Upper lobe of left lung (tissue), 6 donors: Measurements from ENCODE around the gene FAM180A. TPM values are rescaled to one million over a fixed set of nuclear protein-coding genes. Genes with fewer than 3 reads are reported as not detected.

Source experiments
- ATAC-seq, 2 donors: fragments of 200-7000 bp; cut with Tn5 transposase; one replicate each; pipeline ENCODE4 v1.9.1; 2022; ENCODE audit warnings: mild to moderate bottlenecking in 2 of 2, moderate library complexity in 2 of 2; ENCODE audit not compliant: low FRiP score in 2 of 2
- DNase-seq, 2 donors: peaks; one replicate each; pipeline ENCODE4 v3.0.0-alpha.2; 2019 to 2020
- H3K27ac ChIP-seq, 4 donors: fragments of 200-600 bp; sonication (generic); one replicate each; pipeline ENCODE4 v1.5.1; 2016 to 2019
- H3K27me3 ChIP-seq, 4 donors: fragments of 200-600 bp; sonication (generic); one replicate each; pipeline ENCODE4 v1.5.1; 2017 to 2019
- H3K36me3 ChIP-seq, 4 donors: fragments of 200-600 bp; sonication (generic); one replicate each; pipeline ENCODE4 v1.5.1; 2016 to 2019
- H3K4me1 ChIP-seq, 4 donors: fragments of 200-600 bp; sonication (generic); one replicate each; pipeline ENCODE4 v1.5.1; 2018 to 2019
- H3K4me3 ChIP-seq, 4 donors: fragments of 200-600 bp; sonication (generic); one replicate each; pipeline ENCODE4 v1.5.1; 2017 to 2019; ENCODE audit warnings: mild to moderate bottlenecking in 2 of 4, moderate library complexity in 1 of 4
- H3K9me3 ChIP-seq, 4 donors: fragments of 200-600 bp; sonication (generic); one replicate each; pipeline ENCODE4 v1.5.1; 2018 to 2019
- EP300 ChIP-seq, 4 donors: sonication (generic); formaldehyde crosslinking; IDR thresholded peaks; one replicate each; pipeline ENCODE4 v1.5.1; 2017; ENCODE audit warnings: antibody characterized with exemption in 4 of 4, control low read depth in 2 of 4
- POLR2A ChIP-seq, 4 donors: fragments of 450-650 bp; IDR thresholded peaks; one replicate each; pipeline ENCODE4 v1.5.1; 2016 to 2017; ENCODE audit warnings: antibody characterized with exemption in 4 of 4, mild to moderate bottlenecking in 2 of 4
- POLR2AphosphoS5 ChIP-seq, 2 donors: sonication (generic); formaldehyde crosslinking; IDR thresholded peaks; one replicate each; pipeline ENCODE4 v1.5.1; 2017; ENCODE audit warnings: antibody characterized with exemption in 2 of 2
- WGBS, 2 donors: methylation state at CpG; one replicate each; pipeline ENCODE4 v1.1.5; 2017 to 2018; 5-methylcytosine and 5-hydroxymethylcytosine counted together
- total RNA-seq, 6 donors: library from RNA; depleted of rRNA in 4 of 6; stranded (reverse); fragments of >200 nt in 4 of 6; gene quantifications; one replicate each; pipeline versions ENCODE4 v1.1.0 to v1.2.1, GENCODE V29; 2016 to 2021
- TF ChIP-seq, protein P1 (sequence below), 6 experiments: fragments of 450-650 bp in 4 of 6; fragments of 200-600 bp in 2 of 6; sonication (generic) in 2 of 6; IDR thresholded peaks; one replicate each; pipeline ENCODE4 v1.5.1; 2016 to 2019; ENCODE audit warnings: antibody characterized with exemption in 6 of 6
- donor health status: DM: no; HTN: no; CAD: no; lungs with moderate emphysema.
- donor health status: DM: no; HTN: yes; CAD: no; lungs with severe emphysema.

The FAM180A gene
- total RNA-seq, 6 donors from 2014 or later, result 1.0 to 4.8 (median 2.5) TPM; not detected in 2

DNA sequence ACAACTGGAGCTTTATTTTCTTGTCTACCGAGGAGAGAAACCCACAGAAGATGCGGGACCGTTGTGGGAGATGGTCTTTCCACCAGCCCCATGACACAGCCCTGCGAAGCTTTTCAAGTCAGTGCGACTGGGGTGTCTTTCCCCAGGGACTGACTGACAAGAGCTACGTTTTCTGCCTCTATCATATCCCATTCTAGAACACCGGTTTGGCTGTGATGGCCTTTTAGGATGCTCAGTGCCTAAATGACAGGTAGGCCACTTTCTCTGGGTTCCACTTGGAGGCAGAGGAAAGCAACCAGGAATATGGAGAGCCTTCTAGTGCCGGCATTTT is 37.5 kb downstream of the FAM180A start:
- ATAC-seq (no peak), DNase-seq (no peak)
- Histone ChIP-seq H3K27ac (no peak overlapping the region), H3K4me1 (peaks cover 0 to 12% (median 3%) of the 10 kb centered on the region in 4 donors), H3K4me3 (no peak overlapping the region), H3K9me3 (no peaks in the 10 kb centered on the region), H3K36me3 (no peaks in the 10 kb centered on the region), H3K27me3 (no peaks in the 10 kb centered on the region)
- 60 to 87% methylated on average over 4 to 8 of the region's 8 CpGs for WGBS, 2 donors
- TF ChIP-seq, protein P1, sequence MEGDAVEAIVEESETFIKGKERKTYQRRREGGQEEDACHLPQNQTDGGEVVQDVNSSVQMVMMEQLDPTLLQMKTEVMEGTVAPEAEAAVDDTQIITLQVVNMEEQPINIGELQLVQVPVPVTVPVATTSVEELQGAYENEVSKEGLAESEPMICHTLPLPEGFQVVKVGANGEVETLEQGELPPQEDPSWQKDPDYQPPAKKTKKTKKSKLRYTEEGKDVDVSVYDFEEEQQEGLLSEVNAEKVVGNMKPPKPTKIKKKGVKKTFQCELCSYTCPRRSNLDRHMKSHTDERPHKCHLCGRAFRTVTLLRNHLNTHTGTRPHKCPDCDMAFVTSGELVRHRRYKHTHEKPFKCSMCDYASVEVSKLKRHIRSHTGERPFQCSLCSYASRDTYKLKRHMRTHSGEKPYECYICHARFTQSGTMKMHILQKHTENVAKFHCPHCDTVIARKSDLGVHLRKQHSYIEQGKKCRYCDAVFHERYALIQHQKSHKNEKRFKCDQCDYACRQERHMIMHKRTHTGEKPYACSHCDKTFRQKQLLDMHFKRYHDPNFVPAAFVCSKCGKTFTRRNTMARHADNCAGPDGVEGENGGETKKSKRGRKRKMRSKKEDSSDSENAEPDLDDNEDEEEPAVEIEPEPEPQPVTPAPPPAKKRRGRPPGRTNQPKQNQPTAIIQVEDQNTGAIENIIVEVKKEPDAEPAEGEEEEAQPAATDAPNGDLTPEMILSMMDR (IDR thresholded peaks at IDR 0.05), result no peak
- no peak for TF ChIP-seq POLR2A (IDR thresholded peaks at IDR 0.05)
- no peak for TF ChIP-seq POLR2AphosphoS5 (IDR thresholded peaks at IDR 0.05)
- no peak for TF ChIP-seq EP300 (IDR thresholded peaks at IDR 0.05)

DNA sequence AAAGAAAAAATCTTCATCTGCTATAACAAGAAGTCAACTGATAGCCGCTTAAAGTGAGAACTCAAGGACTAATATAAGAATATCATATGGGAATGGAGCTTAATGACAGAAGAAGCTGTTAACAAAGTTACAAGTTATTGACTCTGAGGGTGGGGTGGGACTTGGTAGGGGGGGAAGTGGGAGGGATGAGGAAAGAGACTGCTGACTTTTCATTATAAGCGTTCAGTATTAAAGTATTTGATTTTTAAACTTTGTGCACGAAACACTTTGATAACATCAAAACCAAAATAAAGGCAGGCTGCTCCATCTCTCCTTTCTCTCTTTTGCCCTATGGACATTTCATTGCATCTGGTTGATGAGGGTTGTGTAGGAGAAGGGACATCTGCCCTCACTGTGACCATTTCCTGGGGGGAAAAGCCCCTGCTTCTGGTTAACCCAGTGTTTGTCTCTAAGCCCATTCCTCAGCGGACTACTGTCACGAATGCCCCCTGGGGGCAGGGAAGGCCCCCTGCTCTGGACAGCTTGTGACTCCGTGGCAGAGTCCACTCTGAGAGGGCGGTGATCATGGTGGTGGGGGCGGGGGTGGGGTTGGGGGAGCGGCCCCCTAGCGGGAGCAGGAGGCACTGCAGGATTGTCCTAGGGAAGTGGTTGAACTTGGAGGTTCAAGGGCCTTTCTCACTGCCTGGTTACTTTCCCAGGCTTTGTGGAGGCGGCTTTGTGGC is 38.0 kb downstream of the FAM180A start:
- Histone ChIP-seq H3K36me3 (no peaks in the 10 kb centered on the region), H3K4me1 (peaks cover 0 to 12% (median 3%) of the 10 kb centered on the region in 4 donors), H3K4me3 (no peak overlapping the region), H3K27me3 (no peaks in the 10 kb centered on the region), H3K27ac (no peak overlapping the region), H3K9me3 (no peaks in the 10 kb centered on the region)
- no peak for DNase-seq
- peak; percentile 38 to 45 for ATAC-seq
- 47 to 90% methylated on average over 4 to 9 of the region's 11 CpGs for WGBS, 2 donors
- TF ChIP-seq EP300 (IDR thresholded peaks at IDR 0.05) (no peak), POLR2A (IDR thresholded peaks at IDR 0.05) (no peak), POLR2AphosphoS5 (IDR thresholded peaks at IDR 0.05) (no peak)
- TF ChIP-seq, protein P1 (IDR thresholded peaks at IDR 0.05), result peak in 3 of 6 experiments; percentile 12 to 55 (median 48)

DNA sequence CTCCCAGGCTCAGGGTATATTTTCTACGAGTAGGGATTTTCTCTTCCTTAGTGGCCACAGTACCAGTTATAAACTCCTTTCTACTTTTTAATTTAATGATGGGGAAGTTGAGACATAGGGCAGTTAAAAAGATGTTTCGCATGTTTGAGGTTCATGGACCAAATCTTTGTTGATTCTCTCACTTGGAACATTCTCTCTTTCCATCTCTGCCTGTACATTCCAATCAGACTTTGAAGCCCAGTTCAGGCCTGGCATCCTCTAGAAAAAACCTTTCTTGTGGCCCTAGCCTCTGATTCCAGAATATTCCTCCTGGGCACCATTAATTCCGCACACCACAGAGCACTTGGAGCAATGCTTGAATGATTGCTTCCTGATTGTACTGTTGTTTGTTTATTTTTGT is 39.1 kb downstream of the FAM180A start:
- no peak overlapping the region for H3K4me3 ChIP-seq
- no peak for DNase-seq
- no peak for ATAC-seq
- TF ChIP-seq, protein P1 (IDR thresholded peaks at IDR 0.05), result no peak
- TF ChIP-seq EP300 (IDR thresholded peaks at IDR 0.05) (no peak), POLR2AphosphoS5 (IDR thresholded peaks at IDR 0.05) (no peak), POLR2A (IDR thresholded peaks at IDR 0.05) (no peak)
- H3K27ac ChIP-seq, result no peak overlapping the region
- H3K27me3 ChIP-seq, result no peaks in the 10 kb centered on the region
- no peaks in the 10 kb centered on the region for H3K9me3 ChIP-seq
- 90 to 93% methylated on average over 3 of the region's 3 CpGs for WGBS, 2 donors
- peaks cover 0 to 12% (median 3%) of the 10 kb centered on the region in 4 donors for H3K4me1 ChIP-seq
- H3K36me3 ChIP-seq, result no peaks in the 10 kb centered on the region

DNA sequence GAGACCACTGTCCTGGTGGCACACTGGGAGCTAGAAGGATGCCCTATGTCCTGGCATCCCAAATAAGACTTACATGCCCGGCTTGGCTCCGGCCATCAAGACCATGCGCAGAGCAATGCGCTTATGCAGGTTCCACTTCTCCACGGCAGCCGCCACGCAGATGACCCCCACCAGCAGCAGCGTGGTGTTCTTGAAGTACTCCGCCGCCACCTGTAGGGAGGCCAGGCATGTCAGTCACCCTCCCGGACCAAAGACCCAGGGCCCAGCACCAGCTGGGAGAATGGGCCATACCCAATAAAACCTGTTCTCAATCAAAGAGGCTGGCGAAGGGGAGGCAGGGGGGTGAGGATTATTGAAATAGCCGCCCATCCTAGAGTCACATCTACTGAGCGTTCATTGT is 40.6 kb downstream of the FAM180A start:
- H3K27me3 ChIP-seq, result no peaks in the 10 kb centered on the region
- H3K4me3 ChIP-seq, result no peak overlapping the region
- H3K4me1 ChIP-seq, result peaks cover 0 to 12% (median 2%) of the 10 kb centered on the region in 4 donors
- H3K27ac ChIP-seq, result no peak overlapping the region
- 95 to 97% methylated on average over 4 to 14 of the region's 14 CpGs for WGBS, 2 donors
- no peaks in the 10 kb centered on the region for H3K9me3 ChIP-seq
- no peaks in the 10 kb centered on the region for H3K36me3 ChIP-seq
- no peak for ATAC-seq
- no peak for TF ChIP-seq EP300 (IDR thresholded peaks at IDR 0.05)
- TF ChIP-seq, protein P1 (IDR thresholded peaks at IDR 0.05), result no peak
- no peak for TF ChIP-seq POLR2A (IDR thresholded peaks at IDR 0.05)
- no peak for TF ChIP-seq POLR2AphosphoS5 (IDR thresholded peaks at IDR 0.05)
- DNase-seq, result peak in 1 of 2 donors; percentile 56

DNA sequence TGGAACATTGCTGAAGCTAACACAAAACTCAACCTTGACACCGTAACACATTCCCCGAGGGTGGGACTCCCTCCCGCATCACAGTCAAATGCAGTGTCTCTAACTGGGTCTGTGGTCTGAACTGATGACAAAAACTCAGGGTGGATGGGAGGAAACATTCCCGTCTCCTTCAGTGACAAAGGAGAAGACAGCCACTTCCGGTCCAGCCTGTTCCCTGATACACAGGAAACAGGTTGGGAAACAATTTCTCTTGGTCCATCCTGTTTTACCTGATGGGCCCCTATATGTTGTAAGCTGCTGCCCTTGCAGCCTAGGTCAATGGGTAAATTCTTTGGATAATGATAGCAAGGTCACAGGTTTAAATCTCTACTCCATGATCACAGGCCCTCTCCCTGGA is 41.0 kb downstream of the FAM180A start:
- 46 to 74% methylated on average over 5 of the region's 5 CpGs for WGBS, 2 donors
- Histone ChIP-seq H3K36me3 (no peaks in the 10 kb centered on the region), H3K9me3 (no peaks in the 10 kb centered on the region), H3K4me1 (peaks cover 0 to 12% (median 0%) of the 10 kb centered on the region in 4 donors), H3K27ac (no peak overlapping the region), H3K4me3 (no peak overlapping the region), H3K27me3 (no peaks in the 10 kb centered on the region)
- ATAC-seq (no peak), DNase-seq (no peak)
- TF ChIP-seq POLR2AphosphoS5 (IDR thresholded peaks at IDR 0.05) (peak in 1 of 2 donors; percentile 10), POLR2A (IDR thresholded peaks at IDR 0.05) (no peak), EP300 (IDR thresholded peaks at IDR 0.05) (peak in 1 of 4 donors; percentile 17)
- TF ChIP-seq, protein P1 (IDR thresholded peaks at IDR 0.05), result no peak
